Measurements from ENCODE around the gene CCR7.

DNA sequence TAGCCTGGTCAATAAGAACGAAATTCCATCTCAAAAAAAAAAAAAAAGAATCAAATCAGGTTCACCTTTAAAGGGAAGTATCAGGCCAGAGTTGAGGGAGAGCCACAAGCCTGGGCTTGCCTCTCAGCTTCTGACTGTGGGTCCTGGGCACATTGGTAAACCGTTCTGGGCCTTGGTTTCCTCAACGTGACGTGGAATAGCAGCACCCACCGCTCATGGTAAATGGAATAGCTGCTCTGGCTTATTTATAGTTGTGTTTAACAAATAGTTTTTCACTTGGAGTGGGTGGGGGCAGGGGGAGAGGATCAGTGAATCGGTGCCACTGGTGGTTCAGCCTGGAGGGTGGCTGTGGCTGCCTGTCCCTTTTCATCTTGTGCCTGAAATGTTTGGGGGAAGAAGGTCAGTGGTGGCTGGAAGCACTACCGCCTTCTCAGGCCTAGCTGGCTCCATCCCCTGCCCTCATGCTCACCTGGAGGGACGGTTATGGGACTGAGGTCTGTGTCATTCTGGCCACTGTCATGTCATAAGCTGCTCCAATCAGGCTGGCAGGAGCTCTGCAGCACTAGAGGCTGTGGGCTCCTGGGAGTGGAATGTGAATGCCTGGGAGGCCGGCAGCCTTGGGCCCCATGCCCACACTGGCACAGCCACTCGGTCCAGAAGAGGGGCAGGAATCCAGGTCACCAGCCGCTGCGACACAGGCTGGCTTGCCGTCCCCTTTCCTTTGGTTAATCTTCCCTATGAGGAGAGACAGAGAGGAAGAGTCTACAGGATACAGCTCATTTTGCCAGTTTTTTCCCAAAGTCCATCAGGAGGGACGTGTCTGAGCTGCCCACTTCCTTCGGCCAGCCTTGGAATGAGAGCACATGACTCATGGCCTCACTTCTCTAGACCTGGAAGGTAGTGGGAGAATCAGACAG is 27.0 kb downstream of the CCR7 start:
- TF ChIP-seq, protein P1, sequence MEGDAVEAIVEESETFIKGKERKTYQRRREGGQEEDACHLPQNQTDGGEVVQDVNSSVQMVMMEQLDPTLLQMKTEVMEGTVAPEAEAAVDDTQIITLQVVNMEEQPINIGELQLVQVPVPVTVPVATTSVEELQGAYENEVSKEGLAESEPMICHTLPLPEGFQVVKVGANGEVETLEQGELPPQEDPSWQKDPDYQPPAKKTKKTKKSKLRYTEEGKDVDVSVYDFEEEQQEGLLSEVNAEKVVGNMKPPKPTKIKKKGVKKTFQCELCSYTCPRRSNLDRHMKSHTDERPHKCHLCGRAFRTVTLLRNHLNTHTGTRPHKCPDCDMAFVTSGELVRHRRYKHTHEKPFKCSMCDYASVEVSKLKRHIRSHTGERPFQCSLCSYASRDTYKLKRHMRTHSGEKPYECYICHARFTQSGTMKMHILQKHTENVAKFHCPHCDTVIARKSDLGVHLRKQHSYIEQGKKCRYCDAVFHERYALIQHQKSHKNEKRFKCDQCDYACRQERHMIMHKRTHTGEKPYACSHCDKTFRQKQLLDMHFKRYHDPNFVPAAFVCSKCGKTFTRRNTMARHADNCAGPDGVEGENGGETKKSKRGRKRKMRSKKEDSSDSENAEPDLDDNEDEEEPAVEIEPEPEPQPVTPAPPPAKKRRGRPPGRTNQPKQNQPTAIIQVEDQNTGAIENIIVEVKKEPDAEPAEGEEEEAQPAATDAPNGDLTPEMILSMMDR (tag by site-specific recombination; IDR thresholded peaks at IDR 0.05): no peak
- TF ChIP-seq YY2 (tag by site-specific recombination; IDR thresholded peaks at IDR 0.05) (no peak), ZNF266 (tag by site-specific recombination; IDR thresholded peaks at IDR 0.05; ENCODE audit: low read depth) (no peak), HOXA7 (CRISPR knock-in tag; IDR thresholded peaks at IDR 0.05; ENCODE audit: borderline replicate concordance) (no peak), ZNF184 (tag by site-specific recombination; IDR thresholded peaks at IDR 0.05) (no peak), ZBTB48 (tag by site-specific recombination; IDR thresholded peaks at IDR 0.05) (no peak)
- TF ChIP-seq, protein P2, sequence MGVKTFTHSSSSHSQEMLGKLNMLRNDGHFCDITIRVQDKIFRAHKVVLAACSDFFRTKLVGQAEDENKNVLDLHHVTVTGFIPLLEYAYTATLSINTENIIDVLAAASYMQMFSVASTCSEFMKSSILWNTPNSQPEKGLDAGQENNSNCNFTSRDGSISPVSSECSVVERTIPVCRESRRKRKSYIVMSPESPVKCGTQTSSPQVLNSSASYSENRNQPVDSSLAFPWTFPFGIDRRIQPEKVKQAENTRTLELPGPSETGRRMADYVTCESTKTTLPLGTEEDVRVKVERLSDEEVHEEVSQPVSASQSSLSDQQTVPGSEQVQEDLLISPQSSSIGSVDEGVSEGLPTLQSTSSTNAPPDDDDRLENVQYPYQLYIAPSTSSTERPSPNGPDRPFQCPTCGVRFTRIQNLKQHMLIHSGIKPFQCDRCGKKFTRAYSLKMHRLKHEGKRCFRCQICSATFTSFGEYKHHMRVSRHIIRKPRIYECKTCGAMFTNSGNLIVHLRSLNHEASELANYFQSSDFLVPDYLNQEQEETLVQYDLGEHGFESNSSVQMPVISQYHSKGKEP (tag by site-specific recombination; IDR thresholded peaks at IDR 0.05): no peak
- TF ChIP-seq, protein P3, sequence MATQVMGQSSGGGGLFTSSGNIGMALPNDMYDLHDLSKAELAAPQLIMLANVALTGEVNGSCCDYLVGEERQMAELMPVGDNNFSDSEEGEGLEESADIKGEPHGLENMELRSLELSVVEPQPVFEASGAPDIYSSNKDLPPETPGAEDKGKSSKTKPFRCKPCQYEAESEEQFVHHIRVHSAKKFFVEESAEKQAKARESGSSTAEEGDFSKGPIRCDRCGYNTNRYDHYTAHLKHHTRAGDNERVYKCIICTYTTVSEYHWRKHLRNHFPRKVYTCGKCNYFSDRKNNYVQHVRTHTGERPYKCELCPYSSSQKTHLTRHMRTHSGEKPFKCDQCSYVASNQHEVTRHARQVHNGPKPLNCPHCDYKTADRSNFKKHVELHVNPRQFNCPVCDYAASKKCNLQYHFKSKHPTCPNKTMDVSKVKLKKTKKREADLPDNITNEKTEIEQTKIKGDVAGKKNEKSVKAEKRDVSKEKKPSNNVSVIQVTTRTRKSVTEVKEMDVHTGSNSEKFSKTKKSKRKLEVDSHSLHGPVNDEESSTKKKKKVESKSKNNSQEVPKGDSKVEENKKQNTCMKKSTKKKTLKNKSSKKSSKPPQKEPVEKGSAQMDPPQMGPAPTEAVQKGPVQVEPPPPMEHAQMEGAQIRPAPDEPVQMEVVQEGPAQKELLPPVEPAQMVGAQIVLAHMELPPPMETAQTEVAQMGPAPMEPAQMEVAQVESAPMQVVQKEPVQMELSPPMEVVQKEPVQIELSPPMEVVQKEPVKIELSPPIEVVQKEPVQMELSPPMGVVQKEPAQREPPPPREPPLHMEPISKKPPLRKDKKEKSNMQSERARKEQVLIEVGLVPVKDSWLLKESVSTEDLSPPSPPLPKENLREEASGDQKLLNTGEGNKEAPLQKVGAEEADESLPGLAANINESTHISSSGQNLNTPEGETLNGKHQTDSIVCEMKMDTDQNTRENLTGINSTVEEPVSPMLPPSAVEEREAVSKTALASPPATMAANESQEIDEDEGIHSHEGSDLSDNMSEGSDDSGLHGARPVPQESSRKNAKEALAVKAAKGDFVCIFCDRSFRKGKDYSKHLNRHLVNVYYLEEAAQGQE (tag by site-specific recombination; IDR thresholded peaks at IDR 0.05): no peak
- TF ChIP-seq, protein P4, sequence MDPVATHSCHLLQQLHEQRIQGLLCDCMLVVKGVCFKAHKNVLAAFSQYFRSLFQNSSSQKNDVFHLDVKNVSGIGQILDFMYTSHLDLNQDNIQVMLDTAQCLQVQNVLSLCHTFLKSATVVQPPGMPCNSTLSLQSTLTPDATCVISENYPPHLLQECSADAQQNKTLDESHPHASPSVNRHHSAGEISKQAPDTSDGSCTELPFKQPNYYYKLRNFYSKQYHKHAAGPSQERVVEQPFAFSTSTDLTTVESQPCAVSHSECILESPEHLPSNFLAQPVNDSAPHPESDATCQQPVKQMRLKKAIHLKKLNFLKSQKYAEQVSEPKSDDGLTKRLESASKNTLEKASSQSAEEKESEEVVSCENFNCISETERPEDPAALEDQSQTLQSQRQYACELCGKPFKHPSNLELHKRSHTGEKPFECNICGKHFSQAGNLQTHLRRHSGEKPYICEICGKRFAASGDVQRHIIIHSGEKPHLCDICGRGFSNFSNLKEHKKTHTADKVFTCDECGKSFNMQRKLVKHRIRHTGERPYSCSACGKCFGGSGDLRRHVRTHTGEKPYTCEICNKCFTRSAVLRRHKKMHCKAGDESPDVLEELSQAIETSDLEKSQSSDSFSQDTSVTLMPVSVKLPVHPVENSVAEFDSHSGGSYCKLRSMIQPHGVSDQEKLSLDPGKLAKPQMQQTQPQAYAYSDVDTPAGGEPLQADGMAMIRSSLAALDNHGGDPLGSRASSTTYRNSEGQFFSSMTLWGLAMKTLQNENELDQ (tag by site-specific recombination; IDR thresholded peaks at IDR 0.05; ENCODE audit: low read depth): no peak

Measured in HEK293 (cell line).